NCI-H1436 treated with DMSO at 0.1 percent for 48 hours (cell line): ENCODE data around the gene CHST15.
"Not testable (repeated sequence)": the region's sequence is repeated elsewhere in the genome, so short reads cannot be mapped to it uniquely, and the experiment has no call there.

Experiments
- DNase-seq: peaks from one replicate; lab custom pipeline; 2025; lab: John Stamatoyannopoulos, UW

CHST15 gene

GRCh38 chr10:124098575-124098974 lies 5.2 kb upstream of the CHST15 start:
- no peak for DNase-seq

GRCh38 chr10:124097883-124098282 lies 4.5 kb upstream of the CHST15 start:
- DNase-seq: no peak

- DNase-seq: no peak
These were observed 3.1 kb upstream of the CHST15 start for GRCh38 chr10:124096494-124096893.

- DNase-seq: not testable (repeated sequence)
These were observed 2.4 kb upstream of the CHST15 start for GRCh38 chr10:124095801-124096200.

- no peak for DNase-seq
These were observed 1.7 kb upstream of the CHST15 start for GRCh38 chr10:124095096-124095495.

GRCh38 chr10:124094419-124094785 lies 1.0 kb upstream of the CHST15 start:
- no peak for DNase-seq

- not testable (repeated sequence) for DNase-seq
These were observed 498 bp upstream of the CHST15 start for GRCh38 chr10:124093774-124094418.

- DNase-seq: no peak
These were observed 1.0 kb downstream of the CHST15 start for GRCh38 chr10:124092250-124092859.

GRCh38 chr10:124091646-124092249 lies 1.6 kb downstream of the CHST15 start:
- DNase-seq: no peak

- DNase-seq: no peak
These were observed 2.7 kb downstream of the CHST15 start for GRCh38 chr10:124090601-124091209.

- no peak for DNase-seq
These were observed 3.5 kb downstream of the CHST15 start for GRCh38 chr10:124089859-124090258.

- no peak for DNase-seq
These were observed 4.5 kb downstream of the CHST15 start for GRCh38 chr10:124088915-124089314.

- DNase-seq: peak; percentile 77
These were observed 5.4 kb downstream of the CHST15 start for GRCh38 chr10:124087672-124088634.

GRCh38 chr10:124086787-124087671 lies 6.4 kb downstream of the CHST15 start:
- DNase-seq: no peak

- no peak for DNase-seq
These were observed 7.2 kb downstream of the CHST15 start for GRCh38 chr10:124086097-124086710.

- no peak for DNase-seq
These were observed 7.7 kb downstream of the CHST15 start for GRCh38 chr10:124085680-124086079.

GRCh38 chr10:124084708-124085107 lies 8.7 kb downstream of the CHST15 start:
- no peak for DNase-seq

- DNase-seq: no peak
These were observed 9.5 kb downstream of the CHST15 start for GRCh38 chr10:124083740-124084397.

- DNase-seq: no peak
These were observed 10.2 kb downstream of the CHST15 start for GRCh38 chr10:124083047-124083739.
